WTC11 (cell line): Measurements from ENCODE around the gene TSPAN5.

Experiments
- ATF1 ChIP-seq: sonication (generic); formaldehyde crosslinking; IDR thresholded peaks from 2 replicates; pipeline ENCODE4 v1.8.1; 2023; ENCODE audit warnings: mild to moderate bottlenecking, moderate library complexity, missing genetic modification reagents
- CREM ChIP-seq: sonication (generic); formaldehyde crosslinking; IDR thresholded peaks from 2 replicates; pipeline ENCODE4 v1.8.1; 2022; ENCODE audit warnings: mild to moderate bottlenecking, missing genetic modification reagents, moderate library complexity
- FOXJ3 ChIP-seq: sonication (generic); formaldehyde crosslinking; IDR thresholded peaks from 2 replicates; pipeline ENCODE4 v1.9.0; 2021; ENCODE audit warnings: missing genetic modification reagents, mild to moderate bottlenecking, borderline replicate concordance
- NFATC4 ChIP-seq: fragments of 250-450 bp; sonication (Bioruptor Pico); IDR thresholded peaks from 2 replicates; pipeline ENCODE4 v1.9.0; 2021; ENCODE audit warnings: mild to moderate bottlenecking
- SP1 ChIP-seq: sonication (generic); formaldehyde crosslinking; conservative IDR thresholded peaks from 2 replicates; pipeline ENCODE4 v1.8.1; 2022; ENCODE audit warnings: missing genetic modification reagents
- TEAD1 ChIP-seq: sonication (generic); formaldehyde crosslinking; IDR thresholded peaks from 2 replicates; pipeline ENCODE4 v1.8.0; 2022; ENCODE audit warnings: mild to moderate bottlenecking, missing genetic modification reagents
- ZNF121 ChIP-seq: sonication (generic); formaldehyde crosslinking; IDR thresholded peaks from 2 replicates; pipeline ENCODE4 v1.8.0; 2023; ENCODE audit warnings: missing genetic modification reagents
- ZNF317 ChIP-seq: sonication (generic); formaldehyde crosslinking; IDR thresholded peaks from 2 replicates; pipeline ENCODE4 v1.8.1; 2023; ENCODE audit warnings: low read depth, mild to moderate bottlenecking, moderate library complexity, missing genetic modification reagents, borderline replicate concordance
- TF ChIP-seq, protein P1 (sequence below): sonication (generic); formaldehyde crosslinking; IDR thresholded peaks from 2 replicates; pipeline ENCODE4 v1.8.1; 2023; ENCODE audit warnings: mild to moderate bottlenecking, moderate library complexity, missing genetic modification reagents
- TF ChIP-seq, protein P2 (sequence below): fragments of 200-600 bp; IDR thresholded peaks from 2 replicates; pipeline ENCODE4 v1.8.0; 2022; ENCODE audit warnings: antibody characterized with exemption
- TF ChIP-seq, protein P3 (sequence below): sonication (generic); formaldehyde crosslinking; IDR thresholded peaks from 2 replicates; pipeline ENCODE4 v1.8.0; 2022; ENCODE audit warnings: mild to moderate bottlenecking, missing genetic modification reagents
- TF ChIP-seq, protein P4 (sequence below): sonication (generic); formaldehyde crosslinking; IDR thresholded peaks from 2 replicates; pipeline ENCODE4 v1.8.0; 2022; ENCODE audit warnings: mild to moderate bottlenecking, missing genetic modification reagents
- TF ChIP-seq, protein P5 (sequence below): fragments of 250-450 bp; sonication (Bioruptor Pico); IDR thresholded peaks from 2 replicates; pipeline ENCODE4 v1.8.0; 2021; ENCODE audit warnings: mild to moderate bottlenecking

DNA sequence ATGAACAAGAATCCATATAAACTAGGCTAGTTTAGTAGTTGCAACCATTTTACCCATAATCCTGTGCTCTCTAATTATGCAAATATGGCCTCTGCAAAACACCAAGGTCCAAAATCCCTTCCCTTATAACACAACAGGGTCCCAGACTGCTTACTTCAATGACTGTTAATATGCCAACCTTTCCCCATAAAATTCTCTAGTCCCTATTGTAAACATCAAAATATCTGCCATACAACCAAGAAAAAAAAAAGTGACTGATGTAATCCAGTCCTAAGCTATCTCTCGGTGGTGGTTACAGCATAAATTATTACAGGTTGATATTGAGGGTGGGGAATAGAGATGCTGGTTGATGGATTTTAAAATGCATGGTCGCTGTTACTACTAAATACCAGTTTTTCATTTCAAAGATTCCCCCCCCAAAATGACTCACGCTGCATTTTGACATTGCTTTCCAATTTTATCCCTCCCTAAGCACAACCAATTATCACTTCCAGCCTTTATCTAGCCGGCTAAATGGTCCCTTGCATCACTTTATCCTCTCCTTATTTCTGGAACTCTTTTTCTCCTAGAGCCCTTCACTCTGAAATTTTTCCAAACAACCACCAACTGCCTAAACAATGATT is 44.8 kb downstream of the TSPAN5 start:
- TF ChIP-seq SP1 (CRISPR knock-in tag) (no peak), ZNF317 (CRISPR knock-in tag) (no peak), NFATC4 (CRISPR knock-in tag) (no peak), TEAD1 (CRISPR knock-in tag) (no peak), FOXJ3 (CRISPR knock-in tag) (no peak), ZNF121 (no peak), ATF1 (CRISPR knock-in tag) (no peak), CREM (CRISPR knock-in tag) (no peak)
- TF ChIP-seq, protein P1, sequence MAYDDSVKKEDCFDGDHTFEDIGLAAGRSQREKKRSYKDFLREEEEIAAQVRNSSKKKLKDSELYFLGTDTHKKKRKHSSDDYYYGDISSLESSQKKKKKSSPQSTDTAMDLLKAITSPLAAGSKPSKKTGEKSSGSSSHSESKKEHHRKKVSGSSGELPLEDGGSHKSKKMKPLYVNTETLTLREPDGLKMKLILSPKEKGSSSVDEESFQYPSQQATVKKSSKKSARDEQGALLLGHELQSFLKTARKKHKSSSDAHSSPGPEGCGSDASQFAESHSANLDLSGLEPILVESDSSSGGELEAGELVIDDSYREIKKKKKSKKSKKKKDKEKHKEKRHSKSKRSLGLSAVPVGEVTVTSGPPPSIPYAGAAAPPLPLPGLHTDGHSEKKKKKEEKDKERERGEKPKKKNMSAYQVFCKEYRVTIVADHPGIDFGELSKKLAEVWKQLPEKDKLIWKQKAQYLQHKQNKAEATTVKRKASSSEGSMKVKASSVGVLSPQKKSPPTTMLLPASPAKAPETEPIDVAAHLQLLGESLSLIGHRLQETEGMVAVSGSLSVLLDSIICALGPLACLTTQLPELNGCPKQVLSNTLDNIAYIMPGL (CRISPR knock-in tag): no peak
- TF ChIP-seq, protein P2, sequence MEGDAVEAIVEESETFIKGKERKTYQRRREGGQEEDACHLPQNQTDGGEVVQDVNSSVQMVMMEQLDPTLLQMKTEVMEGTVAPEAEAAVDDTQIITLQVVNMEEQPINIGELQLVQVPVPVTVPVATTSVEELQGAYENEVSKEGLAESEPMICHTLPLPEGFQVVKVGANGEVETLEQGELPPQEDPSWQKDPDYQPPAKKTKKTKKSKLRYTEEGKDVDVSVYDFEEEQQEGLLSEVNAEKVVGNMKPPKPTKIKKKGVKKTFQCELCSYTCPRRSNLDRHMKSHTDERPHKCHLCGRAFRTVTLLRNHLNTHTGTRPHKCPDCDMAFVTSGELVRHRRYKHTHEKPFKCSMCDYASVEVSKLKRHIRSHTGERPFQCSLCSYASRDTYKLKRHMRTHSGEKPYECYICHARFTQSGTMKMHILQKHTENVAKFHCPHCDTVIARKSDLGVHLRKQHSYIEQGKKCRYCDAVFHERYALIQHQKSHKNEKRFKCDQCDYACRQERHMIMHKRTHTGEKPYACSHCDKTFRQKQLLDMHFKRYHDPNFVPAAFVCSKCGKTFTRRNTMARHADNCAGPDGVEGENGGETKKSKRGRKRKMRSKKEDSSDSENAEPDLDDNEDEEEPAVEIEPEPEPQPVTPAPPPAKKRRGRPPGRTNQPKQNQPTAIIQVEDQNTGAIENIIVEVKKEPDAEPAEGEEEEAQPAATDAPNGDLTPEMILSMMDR: no peak
- TF ChIP-seq, protein P3, sequence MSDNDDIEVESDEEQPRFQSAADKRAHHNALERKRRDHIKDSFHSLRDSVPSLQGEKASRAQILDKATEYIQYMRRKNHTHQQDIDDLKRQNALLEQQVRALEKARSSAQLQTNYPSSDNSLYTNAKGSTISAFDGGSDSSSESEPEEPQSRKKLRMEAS (CRISPR knock-in tag): no peak
- TF ChIP-seq, protein P4, sequence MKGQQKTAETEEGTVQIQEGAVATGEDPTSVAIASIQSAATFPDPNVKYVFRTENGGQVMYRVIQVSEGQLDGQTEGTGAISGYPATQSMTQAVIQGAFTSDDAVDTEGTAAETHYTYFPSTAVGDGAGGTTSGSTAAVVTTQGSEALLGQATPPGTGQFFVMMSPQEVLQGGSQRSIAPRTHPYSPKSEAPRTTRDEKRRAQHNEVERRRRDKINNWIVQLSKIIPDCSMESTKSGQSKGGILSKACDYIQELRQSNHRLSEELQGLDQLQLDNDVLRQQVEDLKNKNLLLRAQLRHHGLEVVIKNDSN (CRISPR knock-in tag): no peak
- TF ChIP-seq, protein P5, sequence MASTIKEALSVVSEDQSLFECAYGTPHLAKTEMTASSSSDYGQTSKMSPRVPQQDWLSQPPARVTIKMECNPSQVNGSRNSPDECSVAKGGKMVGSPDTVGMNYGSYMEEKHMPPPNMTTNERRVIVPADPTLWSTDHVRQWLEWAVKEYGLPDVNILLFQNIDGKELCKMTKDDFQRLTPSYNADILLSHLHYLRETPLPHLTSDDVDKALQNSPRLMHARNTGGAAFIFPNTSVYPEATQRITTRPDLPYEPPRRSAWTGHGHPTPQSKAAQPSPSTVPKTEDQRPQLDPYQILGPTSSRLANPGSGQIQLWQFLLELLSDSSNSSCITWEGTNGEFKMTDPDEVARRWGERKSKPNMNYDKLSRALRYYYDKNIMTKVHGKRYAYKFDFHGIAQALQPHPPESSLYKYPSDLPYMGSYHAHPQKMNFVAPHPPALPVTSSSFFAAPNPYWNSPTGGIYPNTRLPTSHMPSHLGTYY (CRISPR knock-in tag): no peak
